ENCODE results near the gene ESX1. TPM values are rescaled to one million over a fixed set of nuclear protein-coding genes. Genes with fewer than 3 reads are reported as not detected.

ESX1 gene
- total RNA-seq, 1 donor from 2014 or later, result not detected

Other genes with a start within 250 kb of the ESX1 start
- gene H2BW1, start 241.2 kb downstream of the ESX1 start, total RNA-seq, result not detected
- not detected for gene H2BW2, start 215.0 kb downstream of the ESX1 start, total RNA-seq
- 0.10 TPM for gene TMSB15C, start 178.7 kb downstream of the ESX1 start, total RNA-seq
- gene ZCCHC18, start 142.4 kb downstream of the ESX1 start, total RNA-seq, result 0.30 TPM
- 11.2 TPM for gene SLC25A53, start 97.9 kb downstream of the ESX1 start, total RNA-seq
- 12.5 TPM for gene FAM199X, start 88.5 kb downstream of the ESX1 start, total RNA-seq

All from left ventricle myocardium superior (tissue), 1 donor.